Tibial artery (tissue), 4 donors: ENCODE results near the gene DIDO1.

ENCODE experiments used
- DNase-seq, 2 donors: peaks; one replicate each; pipeline ENCODE4 v3.0.0-alpha.2; 2019
- H3K27ac ChIP-seq, 2 donors: fragments of 200-600 bp; sonication (generic) in 1 of 2; 1 replicate in 1 of 2; 2 replicates in 1 of 2; pipeline ENCODE4 v1.5.1; 2018 to 2019; ENCODE audit warnings: mild to moderate bottlenecking in 1 of 2
- H3K27me3 ChIP-seq, 2 donors: fragments of 200-600 bp; sonication (generic) in 1 of 2; one replicate each; pipeline versions ENCODE4 v1.5.1 to v1.6.0; 2016 to 2019
- H3K36me3 ChIP-seq, 3 donors: fragments of 200-600 bp; sonication (generic) in 2 of 3; one replicate each; pipeline ENCODE4 v1.5.1; 2016 to 2019; ENCODE audit warnings: mild to moderate bottlenecking in 2 of 3
- H3K4me1 ChIP-seq, 4 donors: fragments of 200-600 bp; sonication (generic) in 2 of 4; 1 replicate in 3 of 4; 2 replicates in 1 of 4; pipeline ENCODE4 v1.5.1; 2016 to 2019
- H3K4me3 ChIP-seq, 2 donors: fragments of 200-600 bp; sonication (generic) in 1 of 2; 1 replicate in 1 of 2; 2 replicates in 1 of 2; pipeline ENCODE4 v1.5.1; 2018 to 2019; ENCODE audit warnings: mild to moderate bottlenecking in 2 of 2
- H3K9me3 ChIP-seq, 3 donors: fragments of 200-600 bp; sonication (generic) in 1 of 3; one replicate each; pipeline ENCODE4 v1.5.1; 2016 to 2019
- CTCF ChIP-seq, 2 experiments: fragments of 200-600 bp in 1 of 2; fragments of 450-650 bp in 1 of 2; IDR thresholded peaks; one replicate each; pipeline ENCODE4 v1.5.1; 2017 to 2019; ENCODE audit warnings: antibody characterized with exemption in 2 of 2, mild to moderate bottlenecking in 1 of 2, moderate library complexity in 1 of 2
- intact Hi-C: fragments of 100-400 bp; cut with DNase I; formaldehyde crosslinking; loops from one replicate; pipeline ENCODE4 v1.15.0; 2023; ENCODE audit warnings: low total_unique reads

Gene DIDO1

GRCh38 chr20:62886709-62887058, 39.6 kb downstream of the DIDO1 start:
- Histone ChIP-seq H3K4me3 (no peak overlapping the region), H3K4me1 (peaks cover 0 to 6% (median 0%) of the 10 kb centered on the region in 4 donors), H3K36me3 (peaks cover 38 to 67% (median 53%) of the 10 kb centered on the region in 3 donors), H3K27me3 (no peaks in the 10 kb centered on the region), H3K9me3 (no peaks in the 10 kb centered on the region), H3K27ac (no peak overlapping the region)
- TF ChIP-seq CTCF (IDR thresholded peaks at IDR 0.05): no peak
- intact Hi-C loops: no loop called here
- DNase-seq: no peak

GRCh38 chr20:62885896-62886708, 40.2 kb downstream of the DIDO1 start:
- no peak overlapping the region for H3K27ac ChIP-seq
- H3K9me3 ChIP-seq: no peaks in the 10 kb centered on the region
- H3K36me3 ChIP-seq: peaks cover 38 to 67% (median 53%) of the 10 kb centered on the region in 3 donors
- no peak for TF ChIP-seq CTCF (IDR thresholded peaks at IDR 0.05)
- intact Hi-C loops: no loop called here
- no peak for DNase-seq
- H3K27me3 ChIP-seq: no peaks in the 10 kb centered on the region
- peaks cover 0 to 6% (median 0%) of the 10 kb centered on the region in 4 donors for H3K4me1 ChIP-seq
- H3K4me3 ChIP-seq: no peak overlapping the region

GRCh38 chr20:62885046-62885895, 41.0 kb downstream of the DIDO1 start:
- Histone ChIP-seq H3K27me3 (no peaks in the 10 kb centered on the region), H3K4me3 (no peak overlapping the region), H3K27ac (no peak overlapping the region), H3K9me3 (no peaks in the 10 kb centered on the region), H3K4me1 (peaks cover 0 to 6% (median 0%) of the 10 kb centered on the region in 4 donors), H3K36me3 (peaks cover 37 to 67% (median 53%) of the 10 kb centered on the region in 3 donors)
- no peak for TF ChIP-seq CTCF (IDR thresholded peaks at IDR 0.05)
- intact Hi-C loops: no loop called here
- DNase-seq: no peak

- no peak overlapping the region for H3K4me3 ChIP-seq
- TF ChIP-seq CTCF (IDR thresholded peaks at IDR 0.05): no peak
- H3K4me1 ChIP-seq: peaks cover 0 to 6% (median 0%) of the 10 kb centered on the region in 4 donors
- peaks cover 30 to 67% (median 49%) of the 10 kb centered on the region in 3 donors for H3K36me3 ChIP-seq
- no peak overlapping the region for H3K27ac ChIP-seq
- no peaks in the 10 kb centered on the region for H3K9me3 ChIP-seq
- intact Hi-C loops: no loop called here
- no peak for DNase-seq
- no peaks in the 10 kb centered on the region for H3K27me3 ChIP-seq
Measured at GRCh38 chr20:62884556-62884955, 41.7 kb downstream of the DIDO1 start.

- Histone ChIP-seq H3K9me3 (no peaks in the 10 kb centered on the region), H3K36me3 (peaks cover 17 to 51% (median 27%) of the 10 kb centered on the region in 3 donors), H3K27me3 (no peaks in the 10 kb centered on the region), H3K27ac (no peak overlapping the region), H3K4me3 (no peak overlapping the region), H3K4me1 (peaks cover under 1 to 4% (median 2%) of the 10 kb centered on the region in 4 donors)
- intact Hi-C loops: no loop called here
- DNase-seq: no peak
- TF ChIP-seq CTCF (IDR thresholded peaks at IDR 0.05): no peak
Measured at GRCh38 chr20:62882426-62882825, 43.9 kb downstream of the DIDO1 start.
